BE2C (cell line): Measurements from ENCODE around the gene CLIC1.

ENCODE experiments used
- DNase-seq: peaks from one replicate; pipeline ENCODE4 v3.0.0-alpha.2; 2020
- H3K27me3 ChIP-seq: fragments of 250-450 bp; sonication (Bioruptor Pico); 2 replicates; pipeline ENCODE4 v1.5.1; 2020; ENCODE audit warnings: mild to moderate bottlenecking
- H3K36me3 ChIP-seq: fragments of 250-450 bp; sonication (Bioruptor Pico); 2 replicates; pipeline ENCODE4 v1.5.1; 2020; ENCODE audit warnings: mild to moderate bottlenecking
- H3K4me1 ChIP-seq: fragments of 250-450 bp; sonication (Bioruptor Pico); 2 replicates; pipeline ENCODE4 v1.5.1; 2020
- H3K4me3 ChIP-seq: 2 replicates; pipeline ENCODE4 v1.5.1; 2011; ENCODE audit warnings: low read depth, low read length
- H3K9me3 ChIP-seq: fragments of 250-450 bp; sonication (Bioruptor Pico); 2 replicates; pipeline ENCODE4 v1.5.1; 2020
- CTCF ChIP-seq: IDR thresholded peaks from 2 replicates; pipeline ENCODE4 v1.5.1; 2012; ENCODE audit warnings: mild to moderate bottlenecking, low read depth, low read length

The CLIC1 gene

GRCh38 chr6:31693535-31693934 is 42.8 kb downstream of the CLIC1 start:
- Histone ChIP-seq H3K27me3 (no peaks in the 10 kb centered on the region), H3K9me3 (no peaks in the 10 kb centered on the region), H3K4me3 (no peak overlapping the region), H3K4me1 (no peaks in the 10 kb centered on the region), H3K36me3 (no peaks in the 10 kb centered on the region; the same call in none of the 2 replicates)
- TF ChIP-seq CTCF: no peak
- DNase-seq: no peak

- H3K27me3 ChIP-seq: no peaks in the 10 kb centered on the region
- H3K9me3 ChIP-seq: no peaks in the 10 kb centered on the region
- no peak for DNase-seq
- no peak overlapping the region for H3K4me3 ChIP-seq
- H3K4me1 ChIP-seq: no peaks in the 10 kb centered on the region
- TF ChIP-seq CTCF: no peak
- no peaks in the 10 kb centered on the region; the same call in none of the 2 replicates for H3K36me3 ChIP-seq
These were observed 43.4 kb downstream of the CLIC1 start for GRCh38 chr6:31692886-31693285.

GRCh38 chr6:31692353-31692752 is 44.0 kb downstream of the CLIC1 start:
- H3K4me1 ChIP-seq: no peaks in the 10 kb centered on the region
- no peak for TF ChIP-seq CTCF
- H3K27me3 ChIP-seq: no peaks in the 10 kb centered on the region
- no peak overlapping the region for H3K4me3 ChIP-seq
- no peaks in the 10 kb centered on the region for H3K9me3 ChIP-seq
- no peak for DNase-seq
- H3K36me3 ChIP-seq: no peaks in the 10 kb centered on the region; the same call in none of the 2 replicates

- H3K9me3 ChIP-seq: no peaks in the 10 kb centered on the region
- no peaks in the 10 kb centered on the region; the same call in none of the 2 replicates for H3K36me3 ChIP-seq
- no peak for TF ChIP-seq CTCF
- no peaks in the 10 kb centered on the region for H3K27me3 ChIP-seq
- no peak overlapping the region for H3K4me3 ChIP-seq
- no peaks in the 10 kb centered on the region for H3K4me1 ChIP-seq
- DNase-seq: no peak
These were observed 44.7 kb downstream of the CLIC1 start for GRCh38 chr6:31691564-31692108.

- Histone ChIP-seq H3K4me3 (no peak overlapping the region), H3K4me1 (no peaks in the 10 kb centered on the region), H3K9me3 (no peaks in the 10 kb centered on the region), H3K36me3 (no peaks in the 10 kb centered on the region; the same call in none of the 2 replicates), H3K27me3 (no peaks in the 10 kb centered on the region)
- DNase-seq: no peak
- TF ChIP-seq CTCF: no peak
These were observed 45.3 kb downstream of the CLIC1 start for GRCh38 chr6:31691078-31691463.

- no peak for DNase-seq
- no peak for TF ChIP-seq CTCF
- H3K27me3 ChIP-seq: no peaks in the 10 kb centered on the region
- H3K4me3 ChIP-seq: no peak overlapping the region
- H3K36me3 ChIP-seq: no peaks in the 10 kb centered on the region; the same call in none of the 2 replicates
- H3K9me3 ChIP-seq: no peaks in the 10 kb centered on the region
- H3K4me1 ChIP-seq: no peaks in the 10 kb centered on the region
These were observed 45.9 kb downstream of the CLIC1 start for GRCh38 chr6:31690231-31691077.
